ENCODE results near the gene IL3.

Gene IL3

GRCh38 chr5:132072070-132072469, 11.6 kb downstream of the IL3 start:
- no peak for DNase-seq

- DNase-seq: no peak
Measured at GRCh38 chr5:132072528-132072927, 12.1 kb downstream of the IL3 start.

- no peak for DNase-seq
Measured at GRCh38 chr5:132073231-132074013, 13.0 kb downstream of the IL3 start, which contains the start of gene CSF2. Gene CSF2 (plus strand): TSS chr5:132073789. CDS start chr5:132073824, 35 bp downstream.

- DNase-seq: no peak
Measured at GRCh38 chr5:132074091-132074771, 13.8 kb downstream of the IL3 start.

DNA sequence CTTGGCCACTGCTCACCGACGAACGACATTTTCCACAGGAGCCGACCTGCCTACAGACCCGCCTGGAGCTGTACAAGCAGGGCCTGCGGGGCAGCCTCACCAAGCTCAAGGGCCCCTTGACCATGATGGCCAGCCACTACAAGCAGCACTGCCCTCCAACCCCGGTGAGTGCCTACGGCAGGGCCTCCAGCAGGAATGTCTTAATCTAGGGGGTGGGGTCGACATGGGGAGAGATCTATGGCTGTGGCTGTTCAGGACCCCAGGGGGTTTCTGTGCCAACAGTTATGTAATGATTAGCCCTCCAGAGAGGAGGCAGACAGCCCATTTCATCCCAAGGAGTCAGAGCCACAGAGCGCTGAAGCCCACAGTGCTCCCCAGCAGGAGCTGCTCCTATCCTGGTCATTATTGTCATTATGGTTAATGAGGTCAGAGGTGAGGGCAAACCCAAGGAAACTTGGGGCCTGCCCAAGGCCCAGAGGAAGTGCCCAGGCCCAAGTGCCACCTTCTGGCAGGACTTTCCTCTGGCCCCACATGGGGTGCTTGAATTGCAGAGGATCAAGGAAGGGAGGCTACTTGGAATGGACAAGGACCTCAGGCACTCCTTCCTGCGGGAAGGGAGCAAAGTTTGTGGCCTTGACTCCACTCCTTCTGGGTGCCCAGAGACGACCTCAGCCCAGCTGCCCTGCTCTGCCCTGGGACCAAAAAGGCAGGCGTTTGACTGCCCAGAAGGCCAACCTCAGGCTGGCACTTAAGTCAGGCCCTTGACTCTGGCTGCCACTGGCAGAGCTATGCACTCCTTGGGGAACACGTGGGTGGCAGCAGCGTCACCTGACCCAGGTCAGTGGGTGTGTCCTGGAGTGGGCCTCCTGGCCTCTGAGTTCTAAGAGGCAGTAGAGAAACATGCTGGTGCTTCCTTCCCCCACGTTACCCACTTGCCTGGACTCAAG, 14.6 kb downstream of the IL3 start:
- no peak for DNase-seq

DNA sequence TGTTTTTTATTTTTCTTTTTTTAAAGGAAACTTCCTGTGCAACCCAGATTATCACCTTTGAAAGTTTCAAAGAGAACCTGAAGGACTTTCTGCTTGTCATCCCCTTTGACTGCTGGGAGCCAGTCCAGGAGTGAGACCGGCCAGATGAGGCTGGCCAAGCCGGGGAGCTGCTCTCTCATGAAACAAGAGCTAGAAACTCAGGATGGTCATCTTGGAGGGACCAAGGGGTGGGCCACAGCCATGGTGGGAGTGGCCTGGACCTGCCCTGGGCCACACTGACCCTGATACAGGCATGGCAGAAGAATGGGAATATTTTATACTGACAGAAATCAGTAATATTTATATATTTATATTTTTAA, 15.2 kb downstream of the IL3 start:
- DNase-seq: no peak

GRCh38 chr5:132076202-132076830, 15.9 kb downstream of the IL3 start:
- DNase-seq: no peak

- DNase-seq: no peak
Measured at GRCh38 chr5:132076983-132077382, 16.5 kb downstream of the IL3 start.

- DNase-seq: no peak
Measured at GRCh38 chr5:132079081-132079480, 18.6 kb downstream of the IL3 start.

- no peak for DNase-seq
Measured at GRCh38 chr5:132079619-132080018, 19.2 kb downstream of the IL3 start.

- DNase-seq: no peak
Measured at GRCh38 chr5:132080595-132080994, 20.1 kb downstream of the IL3 start.

DNA sequence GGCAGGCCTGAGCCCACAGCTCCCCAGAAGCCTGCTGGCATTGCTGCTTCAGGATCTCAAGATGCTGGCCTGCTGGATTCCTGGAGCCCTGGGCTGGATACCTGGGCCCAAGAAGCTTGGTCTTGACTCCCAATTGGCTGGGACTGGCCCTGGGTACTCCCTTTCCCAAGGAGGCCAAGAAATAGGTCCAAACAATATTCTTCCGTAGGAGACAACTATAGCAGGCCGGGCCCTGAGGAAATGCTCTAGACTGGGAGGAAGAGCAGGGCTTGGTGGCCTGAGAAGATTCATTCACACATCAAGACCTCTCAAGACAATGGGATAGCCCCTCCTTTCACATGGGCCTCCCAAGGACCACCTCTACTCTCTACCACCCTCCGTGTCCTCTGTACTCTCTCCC, 21.0 kb downstream of the IL3 start:
- no peak for DNase-seq

DNA sequence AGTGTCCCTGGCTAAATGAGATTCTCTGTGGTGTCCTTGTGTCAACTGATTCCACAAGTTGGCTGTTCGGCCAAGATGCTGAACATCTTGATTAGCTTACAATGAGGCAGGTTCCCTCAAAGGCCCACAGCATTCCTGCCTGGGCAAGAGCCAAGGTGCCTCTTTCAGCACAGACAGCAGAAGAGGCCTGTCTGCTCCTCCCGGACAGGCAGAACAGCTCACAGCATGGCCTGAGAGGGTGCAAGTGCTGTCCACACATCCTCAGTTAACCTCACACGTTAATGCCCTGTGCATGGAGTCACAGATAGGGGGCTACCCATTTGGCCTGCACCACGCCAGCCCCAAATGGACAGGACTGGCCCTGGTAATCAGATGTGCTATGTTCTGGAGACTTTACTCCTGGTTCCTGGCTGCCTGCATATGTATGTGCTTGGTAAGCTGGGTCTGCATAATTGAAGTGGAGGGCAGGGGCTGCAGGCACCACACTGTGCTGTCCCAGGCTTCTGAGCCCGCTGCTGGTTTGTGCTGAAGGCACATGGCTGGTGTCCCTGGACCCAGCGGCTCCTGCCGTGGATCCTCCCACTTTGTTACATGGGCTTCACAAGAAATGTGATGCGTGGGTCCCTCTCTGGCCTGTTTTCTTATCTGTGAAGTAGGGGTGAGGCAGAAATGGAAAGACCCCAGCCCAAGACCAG, 22.0 kb downstream of the IL3 start:
- DNase-seq: no peak

DNA sequence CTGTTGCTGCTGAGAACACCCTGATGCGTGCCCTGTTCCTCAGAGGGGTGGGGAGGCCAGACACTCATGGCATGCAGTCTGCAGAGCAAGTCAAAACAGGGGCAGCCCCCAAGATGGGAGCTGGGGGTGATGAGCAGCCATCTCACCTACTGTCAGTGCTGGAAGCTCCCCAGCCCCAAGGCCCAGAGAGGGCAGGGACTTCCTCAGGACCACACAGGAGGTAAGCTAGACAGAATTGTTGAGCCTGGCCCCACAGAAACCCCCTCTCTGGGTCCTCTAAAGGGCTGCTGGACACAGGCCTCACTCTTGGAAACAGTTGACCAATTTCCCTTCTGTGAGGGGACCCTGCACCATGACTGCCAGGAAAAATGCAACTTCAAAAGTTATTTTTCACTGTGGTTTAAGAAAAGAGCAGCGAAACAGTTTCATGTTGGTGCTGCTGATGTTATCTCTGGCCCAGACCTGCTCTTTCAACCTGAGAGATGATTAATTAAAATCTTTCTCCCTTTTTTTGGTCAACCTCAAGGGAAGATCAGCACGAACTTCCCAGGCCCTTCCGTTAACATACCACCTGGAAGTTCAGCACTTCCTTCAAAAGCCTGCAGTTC, 22.7 kb downstream of the IL3 start:
- no peak for DNase-seq

DNA sequence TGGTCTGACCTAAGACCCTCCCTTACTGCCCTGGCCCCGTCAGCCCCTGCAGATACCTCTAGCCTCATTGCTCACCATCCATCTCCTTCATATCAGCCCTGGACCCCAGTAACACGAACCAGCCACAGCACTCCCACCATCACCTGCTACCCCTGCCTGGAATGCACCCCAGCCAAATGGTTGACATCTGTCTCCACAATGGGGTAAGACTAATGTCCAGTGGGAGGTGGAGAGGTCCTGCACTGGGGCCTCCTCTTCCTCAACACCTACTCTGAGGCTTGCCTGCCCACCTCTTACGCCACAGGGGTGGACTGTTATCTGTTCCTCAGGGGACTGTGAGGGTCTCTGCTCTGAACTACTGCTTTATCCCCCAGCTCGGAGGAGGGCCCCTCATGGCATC, 25.2 kb downstream of the IL3 start:
- no peak for DNase-seq

GRCh38 chr5:132086277-132086794, 25.9 kb downstream of the IL3 start:
- DNase-seq: peak in 1 of 56 donors; percentile 4

DNA sequence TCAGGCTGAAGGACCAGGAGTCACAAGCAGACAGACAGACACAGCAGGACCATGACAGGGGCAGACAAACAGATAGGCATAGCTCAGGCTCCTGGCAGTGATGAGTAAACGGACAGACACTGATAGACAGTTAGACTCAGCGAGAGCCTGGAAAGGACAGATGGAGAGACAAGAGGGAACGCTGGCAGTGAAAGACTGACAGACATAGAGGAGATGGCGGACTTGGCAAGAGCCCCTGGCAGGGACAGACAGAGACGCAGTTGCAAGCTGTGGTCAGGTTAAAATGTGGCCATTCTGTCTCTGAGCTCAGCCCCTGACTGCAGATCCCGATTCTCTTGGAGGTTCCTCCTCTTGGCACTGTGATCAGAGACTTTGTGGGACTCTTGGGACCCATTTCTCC, 26.7 kb downstream of the IL3 start:
- DNase-seq: no peak

DNA sequence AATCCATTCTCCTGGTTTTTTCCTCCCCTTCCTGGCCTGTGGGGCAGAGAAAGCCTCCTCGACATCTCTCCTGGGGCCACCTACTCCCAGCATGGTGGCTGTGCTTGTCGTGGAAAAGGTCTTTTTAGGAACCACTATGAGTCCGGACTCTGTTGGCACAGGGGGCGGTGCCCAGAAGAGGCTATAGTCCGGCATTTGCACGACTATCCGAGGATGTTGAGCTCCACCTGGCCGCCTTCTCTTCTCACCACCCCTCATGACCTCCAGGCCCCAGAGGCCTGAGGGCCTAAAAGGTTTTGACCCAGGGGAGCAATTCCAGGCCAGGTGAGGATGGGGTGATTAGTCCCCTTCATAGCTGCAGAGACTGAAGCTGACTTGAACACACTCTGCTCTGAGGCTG, 27.2 kb downstream of the IL3 start:
- DNase-seq: no peak

DNA sequence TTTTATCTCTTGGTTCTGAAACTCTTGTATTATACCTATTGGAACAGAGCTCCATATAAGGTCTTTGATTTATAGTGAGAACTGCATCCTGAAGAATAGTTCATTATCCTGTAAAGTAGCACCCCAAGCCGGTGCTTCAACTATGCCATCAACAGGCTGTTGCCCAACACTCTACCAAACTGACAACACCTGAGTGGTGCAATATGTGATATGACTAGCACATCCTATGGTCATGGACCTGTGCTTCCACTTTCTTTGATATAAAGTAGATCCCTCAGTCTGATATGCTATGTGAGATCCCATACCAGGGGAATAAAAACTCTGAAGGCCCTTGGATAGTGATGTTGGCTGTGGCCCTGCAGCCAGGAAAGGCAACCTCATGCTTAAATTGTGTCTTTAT, 28.9 kb downstream of the IL3 start:
- DNase-seq: no peak

DNA sequence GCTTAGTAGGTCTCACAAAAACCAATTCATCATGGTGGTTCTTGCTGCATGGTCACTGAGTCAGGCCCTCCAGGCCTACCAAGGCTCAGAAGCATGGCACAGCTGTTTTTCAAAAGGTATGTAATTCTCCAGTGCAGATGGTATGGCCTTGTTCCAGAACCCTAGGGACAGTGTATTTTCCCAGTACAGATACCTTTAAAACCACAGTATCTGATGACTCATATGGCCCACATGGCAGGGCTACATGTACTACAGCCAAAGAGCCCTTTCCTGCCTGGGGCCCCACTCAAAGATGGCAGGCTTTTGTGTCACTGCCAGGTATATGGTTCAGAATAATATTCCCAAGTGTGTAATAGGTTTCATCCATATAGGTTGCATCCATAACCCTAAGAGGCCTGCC, 29.7 kb downstream of the IL3 start:
- DNase-seq: no peak
